Suprapubic skin (tissue), 3 donors: ENCODE data around the gene FPGS.

Experiments used
- CTCF ChIP-seq, 2 donors: fragments of 200-600 bp in 1 of 2; fragments of 450-650 bp in 1 of 2; sonication (generic) in 1 of 2; IDR thresholded peaks; one replicate each; pipeline ENCODE4 v1.5.1; 2016 to 2019; ENCODE audit warnings: antibody characterized with exemption in 2 of 2, mild to moderate bottlenecking in 1 of 2, moderate library complexity in 1 of 2
- EP300 ChIP-seq: sonication (generic); formaldehyde crosslinking; IDR thresholded peaks from one replicate; pipeline ENCODE4 v1.6.1; 2017; ENCODE audit warnings: antibody characterized with exemption
- POLR2A ChIP-seq, 2 donors: fragments of 450-650 bp; IDR thresholded peaks; one replicate each; pipeline ENCODE4 v1.6.1; 2017; ENCODE audit warnings: antibody characterized with exemption in 2 of 2, mild to moderate bottlenecking in 2 of 2, moderate library complexity in 2 of 2

- TF ChIP-seq CTCF (IDR thresholded peaks at IDR 0.05) (no peak), EP300 (no peak), POLR2A (IDR thresholded peaks at IDR 0.05) (peak in 1 of 2 donors; percentile 36)
Measured at GRCh38 chr9:127802576-127803443, at the start of gene FPGS.
